Stomach (tissue), 9 donors: Measurements from ENCODE around the gene WDR49. TPM values are rescaled to one million over a fixed set of nuclear protein-coding genes. Genes with fewer than 3 reads are reported as not detected.
A peak's percentile ranks its signal among the peaks of the same experiment; 100 is the strongest.

Experiments
- DNase-seq, 2 donors: peaks; one replicate each; pipeline versions ENCODE4 v3.0.0 to v3.0.0-alpha.2; 2013 to 2019
- H3K27ac ChIP-seq, 5 donors: fragments of 200-600 bp in 4 of 5; sonication (generic) in 4 of 5; one replicate each; pipeline ENCODE4 v1.5.1; 2013 to 2019; ENCODE audit warnings: mild to moderate bottlenecking in 1 of 5, moderate library complexity in 1 of 5
- H3K27me3 ChIP-seq, 3 donors: fragments of 200-600 bp; sonication (generic); one replicate each; pipeline ENCODE4 v1.5.1; 2017 to 2019; ENCODE audit warnings: mixed run types in 1 of 3
- H3K36me3 ChIP-seq, 4 donors: fragments of 200-600 bp; sonication (generic); 1 replicate in 3 of 4; 2 replicates in 1 of 4; pipeline ENCODE4 v1.5.1; 2016 to 2019
- H3K4me1 ChIP-seq, 4 donors: fragments of 200-600 bp; sonication (generic); one replicate each; pipeline ENCODE4 v1.5.1; 2016 to 2019
- H3K4me3 ChIP-seq, 4 donors: fragments of 200-600 bp; sonication (generic) in 3 of 4; one replicate each; pipeline ENCODE4 v1.5.1; 2016 to 2019; ENCODE audit warnings: mild to moderate bottlenecking in 1 of 4
- H3K9me3 ChIP-seq, 4 donors: fragments of 200-600 bp; sonication (generic); one replicate each; pipeline ENCODE4 v1.5.1; 2016 to 2019
- CTCF ChIP-seq, 7 experiments: fragments of 450-650 bp in 4 of 7; fragments of 200-600 bp in 3 of 7; sonication (generic) in 3 of 7; IDR thresholded peaks; one replicate each; pipeline ENCODE4 v1.5.1; 2016 to 2019; ENCODE audit warnings: antibody characterized with exemption in 7 of 7, control low read depth in 2 of 7, mild to moderate bottlenecking in 1 of 7
- EP300 ChIP-seq: sonication (generic); formaldehyde crosslinking; IDR thresholded peaks from one replicate; pipeline ENCODE4 v1.6.1; 2017; ENCODE audit warnings: antibody characterized with exemption
- POLR2A ChIP-seq, 4 donors: fragments of 450-650 bp; IDR thresholded peaks; one replicate each; pipeline ENCODE4 v1.6.1; 2016; ENCODE audit warnings: antibody characterized with exemption in 4 of 4, control low read depth in 2 of 4, mild to moderate bottlenecking in 1 of 4, moderate library complexity in 1 of 4
- POLR2AphosphoS5 ChIP-seq, 3 donors: sonication (generic); formaldehyde crosslinking; IDR thresholded peaks; one replicate each; pipeline ENCODE4 v1.6.1; 2016; ENCODE audit warnings: antibody characterized with exemption in 3 of 3
- WGBS, 5 donors: extraction: QIAGEN DNeasy Blood & Tissue Kit in 3 of 5; methylation state at CpG; one replicate each; pipeline versions ENCODE4 v1.1.5 to v1.1.7; 2013 to 2018; 5-methylcytosine and 5-hydroxymethylcytosine counted together
- intact Hi-C: fragments of 100-400 bp; cut with DNase I; formaldehyde crosslinking; loops from one replicate; pipeline ENCODE4 v1.15.1; 2023; ENCODE audit warnings: low total_unique reads
- polyA plus RNA-seq, 3 donors: library from polyadenylated mRNA; stranded (reverse); fragments of 200-250 nt; gene quantifications; one replicate each; pipeline ENCODE4 v1.2.3, GENCODE V29; 2013
- total RNA-seq, 5 donors: library from RNA; depleted of rRNA; stranded (reverse); fragments of >200 nt; gene quantifications; one replicate each; pipeline versions ENCODE4 v1.1.0 to v1.2.3, GENCODE V29; 2014 to 2016
- donor health status: healthy with polysubstance abuse.
- donor health status: Bipolar disorder and iron deficiency.
- donor health status: healthy.

WDR49 gene
- total and polyA plus RNA-seq, 8 donors = 0.33 to 2.2 (median 1.5) TPM; not detected in 5

- no peaks in the 10 kb centered on the region for H3K27me3 ChIP-seq
- no peaks in the 10 kb centered on the region for H3K4me1 ChIP-seq
- TF ChIP-seq POLR2A (IDR thresholded peaks at IDR 0.05) (no peak), POLR2AphosphoS5 (IDR thresholded peaks at IDR 0.05) (no peak), CTCF (IDR thresholded peaks at IDR 0.05) (no peak), EP300 (no peak)
- 76 to 93% (median 87%) methylated on average over 2 of the region's 2 CpGs for WGBS, 5 donors
- no peaks in the 10 kb centered on the region for H3K36me3 ChIP-seq
- H3K9me3 ChIP-seq = no peaks in the 10 kb centered on the region
- no peak for DNase-seq
- no peak overlapping the region for H3K4me3 ChIP-seq
- intact Hi-C loops = no loop called here
- H3K27ac ChIP-seq = no peak overlapping the region
Observed at GRCh38 chr3:167480748-167481147, 173.0 kb downstream of the WDR49 start.

- no peak within 1 kb of the TSS for H3K4me3 ChIP-seq
- DNase-seq = peak in 1 of 2 donors; percentile 31
Observed at GRCh38 chr3:167473863-167474262, 179.9 kb downstream of the WDR49 start, which contains the start of gene SERPINI2. SERPINI2 (minus strand) TSS chr3:167474042; CDS start chr3:167471834, 2,208 bp downstream.

GRCh38 chr3:167469381-167469780 is 184.4 kb downstream of the WDR49 start:
- TF ChIP-seq CTCF (IDR thresholded peaks at IDR 0.05) (no peak), POLR2AphosphoS5 (IDR thresholded peaks at IDR 0.05) (no peak), POLR2A (IDR thresholded peaks at IDR 0.05) (no peak), EP300 (no peak)
- H3K4me1 ChIP-seq = peaks cover 0 to 3% (median 0%) of the 10 kb centered on the region in 4 donors
- no peaks in the 10 kb centered on the region for H3K9me3 ChIP-seq
- no peak overlapping the region for H3K4me3 ChIP-seq
- no peak overlapping the region for H3K27ac ChIP-seq
- intact Hi-C loops = no loop called here
- 72 to 93% (median 80%) methylated on average over 3 of the region's 3 CpGs for WGBS, 5 donors
- DNase-seq = no peak
- H3K27me3 ChIP-seq = no peaks in the 10 kb centered on the region
- no peaks in the 10 kb centered on the region for H3K36me3 ChIP-seq

More at GRCh38 chr3:167473863-167474262, 179.9 kb downstream of the WDR49 start, which contains the start of gene SERPINI2:
- no peak within 1 kb of the TSS for H3K27ac ChIP-seq
- 34 to 58% (median 52%) methylated on average over 4 of the region's 4 CpGs for WGBS, 5 donors
- H3K27me3 ChIP-seq = no peaks in the 10 kb centered on the region
- TF ChIP-seq EP300 = no peak
- no peak for TF ChIP-seq CTCF (IDR thresholded peaks at IDR 0.05)
- TF ChIP-seq POLR2AphosphoS5 (IDR thresholded peaks at IDR 0.05) = no peak
- TF ChIP-seq POLR2A (IDR thresholded peaks at IDR 0.05) = no peak
- no peaks in the 10 kb centered on the region for H3K9me3 ChIP-seq
- no peaks in the 10 kb centered on the region for H3K4me1 ChIP-seq
- intact Hi-C loops = no loop called here
- no peaks in the 10 kb centered on the region for H3K36me3 ChIP-seq

GRCh38 chr3:167467848-167468611 is 185.7 kb downstream of the WDR49 start:
- TF ChIP-seq POLR2AphosphoS5 (IDR thresholded peaks at IDR 0.05) = no peak
- TF ChIP-seq POLR2A (IDR thresholded peaks at IDR 0.05) = no peak
- TF ChIP-seq CTCF (IDR thresholded peaks at IDR 0.05) = no peak
- TF ChIP-seq EP300 = no peak
- 53 to 60% (median 56%) methylated on average over 5 of the region's 5 CpGs for WGBS, 5 donors
- H3K27me3 ChIP-seq = no peaks in the 10 kb centered on the region
- no peaks in the 10 kb centered on the region for H3K9me3 ChIP-seq
- H3K27ac ChIP-seq = no peak overlapping the region
- no peaks in the 10 kb centered on the region for H3K36me3 ChIP-seq
- intact Hi-C loops = no loop called here
- H3K4me1 ChIP-seq = peaks cover 0 to 3% (median 0%) of the 10 kb centered on the region in 4 donors
- H3K4me3 ChIP-seq = no peak overlapping the region
- peak in 1 of 2 donors; percentile 38 for DNase-seq
